Head of caudate nucleus (tissue), 42 donors: ENCODE results near the gene PDLIM5.

Source experiments
- DNase-seq, 42 donors: peaks; one replicate each; pipeline versions ENCODE4 v3.0.0 to v3.0.0-alpha.2; 2020 to 2021; ENCODE audit warnings: mixed read lengths in 7 of 42
- intact Hi-C: fragments of 100-400 bp; cut with DNase I; formaldehyde crosslinking; loops from one replicate; pipeline ENCODE4 v1.15.0; 2022

The PDLIM5 gene

DNA sequence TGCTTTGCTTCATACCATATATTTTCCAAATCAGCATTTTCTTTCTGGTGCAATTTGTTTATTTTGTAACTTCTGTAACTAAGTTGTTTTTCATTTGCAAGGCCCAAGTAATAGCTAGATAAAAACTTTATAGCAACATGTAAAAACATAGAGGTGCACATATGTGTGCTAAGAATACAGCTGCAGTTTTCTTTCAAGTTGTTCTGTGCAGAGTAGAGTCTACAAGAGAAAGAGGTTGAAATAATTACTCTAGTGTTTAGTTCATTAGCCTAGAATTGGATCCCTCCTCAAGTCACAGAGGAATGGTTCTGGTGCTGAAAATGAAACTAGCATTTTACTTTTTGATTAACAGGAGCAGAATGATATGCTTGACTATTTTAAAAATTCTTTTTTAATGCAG lies 32.2 kb upstream of the PDLIM5 start:
- no peak for DNase-seq
- intact Hi-C loops, result no loop called here

- intact Hi-C loops, result no loop called here
Measured at GRCh38 chr4:94419956-94420355, 31.8 kb upstream of the PDLIM5 start.

DNA sequence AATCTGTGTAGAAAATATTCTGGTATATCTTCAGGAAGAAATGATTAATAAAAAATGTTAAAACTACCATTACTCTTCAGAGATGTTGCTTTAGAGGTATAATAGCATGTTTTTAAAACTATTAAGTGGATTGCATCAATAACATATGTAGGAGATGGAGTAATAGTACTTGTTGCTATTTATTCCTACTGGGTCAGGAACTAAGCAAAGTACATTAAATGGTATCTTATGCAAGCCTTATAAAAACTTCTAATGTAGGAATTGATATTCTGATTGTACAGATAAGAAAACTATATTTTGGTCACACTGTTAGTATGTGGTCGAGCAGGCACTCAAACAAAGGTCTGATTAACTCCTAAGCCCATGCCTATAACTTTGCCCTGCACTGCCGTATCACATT lies 31.4 kb upstream of the PDLIM5 start:
- no peak for DNase-seq
- intact Hi-C loops, result no loop called here

More at GRCh38 chr4:94419956-94420355, 31.8 kb upstream of the PDLIM5 start:
- DNase-seq, result no peak

- intact Hi-C loops, result no loop called here
- DNase-seq, result no peak
Measured at GRCh38 chr4:94426783-94427182, 25.0 kb upstream of the PDLIM5 start.

DNA sequence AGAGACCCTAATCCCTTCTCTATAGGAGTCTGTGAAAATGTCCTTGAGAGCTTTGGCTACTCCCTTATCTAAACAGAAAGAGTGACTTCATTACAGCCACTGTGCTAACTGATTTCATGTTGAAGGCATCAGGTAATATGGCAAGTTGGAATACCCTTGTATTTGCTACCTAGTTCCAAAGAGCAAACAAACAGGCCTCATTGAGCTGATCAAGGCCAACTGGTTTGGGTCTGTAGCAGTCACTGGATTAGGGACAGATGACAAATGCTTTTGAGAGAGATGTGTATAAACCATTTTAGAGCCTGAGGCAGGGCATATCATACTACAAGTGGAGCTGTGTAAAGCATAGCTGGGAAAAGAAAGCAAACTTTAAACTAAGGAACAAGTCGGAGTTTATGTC lies 22.9 kb upstream of the PDLIM5 start:
- intact Hi-C loops, result no loop called here
- no peak for DNase-seq

- intact Hi-C loops, result no loop called here
- no peak for DNase-seq
Measured at GRCh38 chr4:94430406-94430805, 21.3 kb upstream of the PDLIM5 start.

GRCh38 chr4:94431388-94431787 lies 20.4 kb upstream of the PDLIM5 start:
- no peak for DNase-seq

DNA sequence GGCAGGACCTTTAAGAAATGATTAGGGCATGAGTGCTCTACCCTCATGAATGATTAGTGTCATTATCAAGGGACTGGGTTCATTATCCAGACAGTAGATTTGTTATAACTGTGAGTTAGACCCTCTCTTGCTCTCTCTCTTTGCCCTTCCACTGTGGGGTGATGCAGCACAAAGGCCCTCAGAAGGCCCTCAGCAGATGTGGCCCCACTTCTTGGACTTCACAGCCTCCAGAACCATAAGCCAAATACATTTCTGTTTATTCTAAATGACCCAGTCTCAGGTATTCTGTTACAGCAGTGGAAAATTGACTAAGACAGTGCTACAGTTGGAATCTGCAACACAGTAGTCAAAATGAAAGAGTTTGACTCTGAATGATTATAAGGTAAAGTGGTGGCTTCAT lies 17.2 kb upstream of the PDLIM5 start:
- intact Hi-C loops, result no loop called here

More at GRCh38 chr4:94431388-94431787, 20.4 kb upstream of the PDLIM5 start:
- intact Hi-C loops, result no loop called here

DNA sequence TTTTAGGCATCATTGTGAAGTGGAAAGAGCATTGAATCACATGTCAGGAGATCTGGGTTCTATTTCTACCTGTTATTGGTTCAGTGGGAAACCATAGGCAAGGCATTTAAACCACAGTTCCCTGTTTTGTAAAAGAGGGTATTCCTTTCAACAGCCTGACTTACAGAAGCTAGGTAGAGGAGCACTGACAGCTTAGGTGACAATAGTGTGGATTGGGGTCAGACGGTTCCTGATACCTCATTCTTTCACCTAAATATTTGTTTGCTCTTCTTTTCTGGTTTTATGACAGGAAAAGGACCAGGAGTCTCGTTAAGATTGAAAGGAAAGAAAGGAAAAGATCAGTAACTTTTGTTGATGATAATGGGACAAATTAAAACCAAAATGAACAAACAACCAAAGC lies 15.9 kb upstream of the PDLIM5 start:
- intact Hi-C loops, result no loop called here

More for the DNA sequence above, 17.2 kb upstream of the PDLIM5 start:
- DNase-seq, result no peak

DNA sequence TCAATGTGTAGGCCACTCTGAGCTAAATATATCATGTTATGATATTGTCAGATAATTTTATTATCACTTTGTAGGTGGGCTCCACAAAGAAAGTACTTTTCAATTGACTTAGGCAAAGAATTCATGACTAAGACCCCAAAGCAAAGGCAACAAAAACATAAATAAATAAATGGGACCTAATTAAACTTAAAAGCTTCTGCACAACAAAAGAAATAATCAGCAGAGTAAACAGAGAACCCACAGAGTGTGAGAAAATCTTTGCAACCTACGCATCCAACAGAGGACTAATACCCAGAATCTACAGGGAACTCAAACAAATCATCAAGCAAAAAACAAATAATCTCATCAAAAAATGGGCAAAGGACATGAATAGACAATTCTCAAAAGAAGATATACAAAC lies 15.2 kb upstream of the PDLIM5 start:
- intact Hi-C loops, result no loop called here
- no peak for DNase-seq

More for the DNA sequence above, 15.9 kb upstream of the PDLIM5 start:
- DNase-seq, result no peak

DNA sequence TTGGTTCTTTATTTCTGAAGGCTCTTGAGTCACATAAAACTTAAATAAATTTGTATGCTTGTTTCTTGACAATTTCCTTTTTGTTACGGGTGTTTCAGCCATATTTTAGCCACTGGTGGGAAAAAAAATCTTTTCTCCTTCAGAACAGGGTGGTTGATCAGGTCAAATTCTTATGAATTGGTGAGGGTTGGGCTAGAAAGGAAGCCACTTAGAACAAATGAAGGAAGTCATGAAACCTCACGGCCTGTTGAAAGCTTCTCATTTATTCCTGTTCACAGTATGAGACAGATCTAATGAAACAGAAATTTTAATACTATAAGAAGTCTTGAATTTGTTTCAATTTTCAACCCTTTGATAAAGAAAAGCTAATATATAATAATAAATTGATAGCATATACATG lies 12.1 kb upstream of the PDLIM5 start:
- intact Hi-C loops, result no loop called here
- DNase-seq, result no peak

DNA sequence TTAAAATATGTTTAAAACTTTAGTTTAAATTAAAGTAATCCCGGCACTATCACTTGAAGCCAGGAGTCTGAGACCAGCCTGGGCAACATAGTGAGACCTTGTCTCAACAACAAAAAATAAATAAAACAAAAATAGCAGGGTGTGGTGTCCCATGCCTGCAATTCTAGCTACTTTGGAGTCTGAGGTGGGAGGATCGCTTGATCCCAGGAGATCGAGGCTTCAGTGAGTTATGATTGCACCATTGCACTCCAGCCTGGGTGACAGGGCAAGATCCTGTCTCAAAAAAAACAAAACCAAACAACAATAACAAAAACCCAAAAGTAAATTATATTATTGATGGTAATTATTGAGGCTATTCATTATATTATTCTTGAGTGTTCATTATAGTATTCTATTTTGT lies 9.9 kb upstream of the PDLIM5 start:
- DNase-seq, result no peak
- intact Hi-C loops, result no loop called here

DNA sequence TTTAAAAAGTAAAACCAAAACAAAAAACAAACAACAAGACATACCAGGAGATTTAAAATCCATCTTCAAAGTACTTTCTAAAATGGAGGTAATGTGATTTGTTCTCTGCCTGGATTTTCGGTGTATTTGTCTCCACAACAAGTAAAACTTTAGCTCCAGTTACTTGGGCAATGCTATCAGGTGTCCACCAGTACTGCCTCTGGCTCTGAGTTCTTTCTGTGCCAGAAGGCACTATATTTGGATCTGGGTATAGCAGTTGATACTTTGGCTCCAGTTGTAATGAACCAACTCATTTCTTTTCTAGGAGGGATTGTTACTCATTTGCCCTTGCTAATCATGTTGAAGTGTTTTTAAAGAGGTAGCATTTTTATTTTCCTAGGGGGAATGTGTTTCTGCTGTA lies 9.5 kb upstream of the PDLIM5 start:
- intact Hi-C loops, result no loop called here
- no peak for DNase-seq

- intact Hi-C loops, result loop anchor here (5.0 kb wide), 1 partner anchor 34 kb away; no protein-coding TSS in a partner anchor
- no peak for DNase-seq
Measured at GRCh38 chr4:94446386-94446785, 5.4 kb upstream of the PDLIM5 start.

- intact Hi-C loops, result loop anchor here (5.0 kb wide), 1 partner anchor 36 kb away; no protein-coding TSS in a partner anchor
Measured at GRCh38 chr4:94447754-94448411, 3.9 kb upstream of the PDLIM5 start.

GRCh38 chr4:94448815-94449375 lies 2.8 kb upstream of the PDLIM5 start:
- intact Hi-C loops, result loop anchor here (5.0 kb wide), 1 partner anchor 37 kb away; no protein-coding TSS in a partner anchor
- no peak for DNase-seq

More at GRCh38 chr4:94447754-94448411, 3.9 kb upstream of the PDLIM5 start:
- no peak for DNase-seq

DNA sequence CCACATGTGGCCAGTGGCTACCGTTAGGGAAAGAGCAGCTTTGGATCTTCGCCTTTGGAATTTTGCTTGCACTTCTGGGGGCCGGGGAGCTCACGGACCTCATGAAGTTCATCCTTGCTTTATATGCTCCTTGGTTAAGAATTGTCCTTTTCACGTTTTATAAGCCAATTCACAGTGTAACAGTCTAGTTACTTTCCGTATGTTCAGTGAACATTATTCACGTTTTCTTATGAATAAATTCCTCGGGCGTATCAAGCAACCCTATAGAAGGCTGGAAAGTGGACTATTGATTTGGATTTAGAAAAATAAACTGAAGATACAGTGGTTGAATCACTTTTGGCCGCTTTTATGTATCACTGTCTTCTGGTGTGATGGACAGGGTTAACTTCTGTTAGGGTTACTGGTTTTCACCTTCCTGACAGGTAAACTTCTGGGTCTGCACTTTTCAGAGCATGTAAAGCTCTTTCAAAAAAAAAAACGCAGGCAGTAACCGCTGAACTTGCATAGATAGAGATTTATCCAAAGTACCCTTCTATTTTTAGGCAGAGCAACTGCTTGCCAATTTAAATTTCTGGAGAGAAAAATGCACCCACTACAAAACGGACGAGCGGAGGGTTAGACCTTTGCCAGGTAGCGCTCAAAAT lies 569 bp upstream of the PDLIM5 start:
- DNase-seq, result no peak
- intact Hi-C loops, result no loop called here

DNA sequence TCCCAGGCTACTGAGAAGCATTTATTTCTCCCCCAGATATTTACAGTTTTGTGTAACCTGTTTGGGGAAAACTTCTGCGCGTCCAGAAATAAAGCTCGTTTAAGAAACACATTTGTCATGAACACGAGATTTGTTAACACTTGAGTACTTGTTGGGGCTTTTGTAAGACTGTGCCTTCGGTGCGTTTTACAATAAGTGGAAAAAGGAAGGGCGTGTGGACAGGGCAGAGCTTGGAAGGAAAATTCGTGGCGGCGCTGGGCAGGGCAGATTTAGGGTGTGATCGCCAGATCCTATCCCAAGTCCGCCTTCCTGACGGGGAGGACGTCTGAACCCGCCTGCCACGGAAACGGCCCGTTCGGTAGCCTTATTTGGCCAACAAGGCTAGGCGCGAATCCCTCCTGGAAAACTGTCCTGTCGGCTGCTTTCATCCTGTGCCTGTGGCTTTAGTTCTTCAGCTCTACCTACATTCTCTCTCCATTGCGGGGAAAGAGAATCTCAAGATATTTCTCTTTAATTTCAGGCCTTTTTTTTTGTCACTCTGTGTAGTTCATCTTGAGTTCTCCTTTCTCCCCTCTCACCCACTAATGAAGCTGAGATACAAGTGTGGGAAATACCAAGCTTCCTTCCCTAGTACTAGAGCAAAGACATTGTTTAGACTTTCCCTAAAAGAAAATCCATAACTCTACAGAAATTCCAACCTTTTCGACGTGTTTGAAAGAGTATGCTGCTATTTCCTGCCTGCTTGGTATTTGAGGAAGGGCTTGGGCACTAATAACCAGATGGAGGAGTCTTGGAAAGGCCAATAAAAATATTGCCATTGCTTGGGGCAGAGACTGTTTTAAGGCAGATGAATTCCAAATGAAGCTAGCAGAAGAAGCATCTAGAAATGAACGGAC lies 982 bp downstream of the PDLIM5 start:
- DNase-seq, result peak; percentile 8 to 79 (median 52)
- intact Hi-C loops, result no loop called here

DNA sequence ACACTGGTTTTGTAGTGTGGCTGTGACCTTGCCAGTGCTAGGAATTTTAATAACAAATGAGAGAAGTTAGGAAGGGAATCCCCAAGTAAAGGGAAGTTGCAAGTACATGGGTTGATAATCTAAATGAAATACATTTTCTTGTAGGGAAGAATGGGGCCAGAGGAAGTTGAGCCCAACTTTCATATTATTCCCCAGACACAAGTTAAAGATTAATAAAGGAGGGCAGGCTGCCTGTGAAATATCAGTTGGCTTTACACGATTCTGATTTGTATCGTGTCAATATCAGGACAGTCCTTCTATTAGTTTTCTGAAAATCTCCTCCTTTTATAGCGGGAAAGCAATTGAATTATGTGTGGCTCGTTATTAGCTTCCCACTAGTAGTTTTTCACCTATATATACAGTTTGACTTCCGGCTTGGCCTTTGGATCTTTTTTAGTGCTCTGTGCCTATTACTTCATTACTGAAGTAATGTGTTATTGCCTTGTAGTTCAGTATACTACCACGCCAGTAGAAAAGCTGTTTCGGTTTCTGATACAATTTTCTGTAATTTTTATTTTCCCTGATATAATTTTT lies 1.7 kb downstream of the PDLIM5 start:
- DNase-seq, result no peak
- intact Hi-C loops, result no loop called here
